Hepatocyte (in vitro differentiated cells): ENCODE data around the gene GATAD2A.

Experiments used
- CTCF ChIP-seq: fragments of 200-600 bp; sonication (generic); IDR thresholded peaks from 2 replicates; pipeline ENCODE4 v1.5.1; 2016; ENCODE audit warnings: antibody characterized with exemption, mild to moderate bottlenecking; ENCODE audit not compliant: poor library complexity
- EZH2 ChIP-seq: fragments of 200-600 bp; sonication (generic); IDR thresholded peaks from 2 replicates; pipeline ENCODE4 v1.6.1; 2016; ENCODE audit warnings: antibody characterized with exemption, mild to moderate bottlenecking, borderline replicate concordance

GRCh38 chr19:19513682-19514081, 108.2 kb downstream of the GATAD2A start:
- no peak for TF ChIP-seq CTCF
- no peak for TF ChIP-seq EZH2
